HG03025 (cell line): ENCODE results near the gene IGF2.

ENCODE experiments used
- ATAC-seq: cut with Tn5 transposase; IDR thresholded peaks from one replicate; pipeline ENCODE4 v1.9.1; 2021; ENCODE audit warnings: mild to moderate bottlenecking, moderate library complexity; ENCODE audit not compliant: unreplicated experiment, low FRiP score

IGF2 gene

DNA sequence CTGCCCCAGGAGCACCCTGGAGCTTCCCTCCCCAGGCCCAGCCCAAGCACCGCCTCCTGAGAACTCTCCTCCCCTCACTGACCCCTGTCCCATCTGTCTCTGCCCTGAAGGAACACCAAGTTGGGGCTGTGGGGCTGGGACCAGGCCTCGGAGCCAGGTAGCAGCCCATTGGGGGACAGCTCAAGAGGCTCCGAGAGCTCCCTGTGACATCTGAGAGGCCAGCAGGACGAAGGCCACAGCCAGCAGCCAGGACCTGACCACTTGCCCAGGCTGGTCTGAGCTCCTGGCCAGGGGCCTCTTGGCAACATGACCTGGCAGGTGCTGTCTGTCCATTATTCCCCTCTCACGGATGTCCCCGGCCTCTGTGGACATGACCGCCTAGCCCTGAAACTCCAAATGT is 33.7 kb downstream of the IGF2 start:
- no peak for ATAC-seq

- no peak for ATAC-seq
Observed at GRCh38 chr11:2104524-2105440, 34.4 kb downstream of the IGF2 start.

- ATAC-seq, result no peak
Observed at GRCh38 chr11:2103668-2104523, 35.3 kb downstream of the IGF2 start.

- no peak for ATAC-seq
Observed at GRCh38 chr11:2102883-2103213, 36.3 kb downstream of the IGF2 start.

DNA sequence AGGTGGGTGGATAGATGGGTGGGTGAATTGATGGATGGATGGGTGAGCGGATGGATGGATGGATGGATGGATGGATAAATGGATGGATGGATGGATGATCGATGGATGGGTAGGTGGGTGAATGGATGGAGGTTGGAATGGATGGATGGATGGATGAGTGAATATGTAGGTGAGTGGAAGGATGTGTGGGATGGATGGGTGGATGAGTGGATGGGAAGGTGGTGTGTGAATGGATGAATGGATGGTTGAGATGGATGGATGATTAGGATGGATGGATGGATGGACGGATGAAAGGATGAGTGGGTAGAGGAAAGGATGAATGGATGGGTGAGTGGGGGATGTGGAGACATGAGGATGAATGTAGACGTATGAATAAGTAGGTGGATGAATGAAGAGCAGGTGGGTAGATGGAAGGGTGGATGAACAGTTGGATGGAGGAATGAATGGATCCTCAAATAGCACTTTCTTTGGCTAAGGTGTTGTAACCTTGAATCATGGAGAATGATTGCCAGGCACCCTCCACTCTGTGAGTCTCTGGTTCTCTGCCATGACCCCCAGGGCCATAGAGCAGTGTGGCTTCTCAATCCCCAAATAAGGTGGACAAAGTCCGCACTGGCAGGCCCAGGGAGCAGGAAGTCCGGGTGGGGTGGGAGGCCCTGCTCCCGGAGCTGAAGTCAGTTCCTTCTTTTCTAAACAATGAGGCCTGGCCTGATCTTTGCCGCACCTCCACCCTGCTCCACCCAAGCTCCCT is 36.9 kb downstream of the IGF2 start:
- no peak for ATAC-seq

DNA sequence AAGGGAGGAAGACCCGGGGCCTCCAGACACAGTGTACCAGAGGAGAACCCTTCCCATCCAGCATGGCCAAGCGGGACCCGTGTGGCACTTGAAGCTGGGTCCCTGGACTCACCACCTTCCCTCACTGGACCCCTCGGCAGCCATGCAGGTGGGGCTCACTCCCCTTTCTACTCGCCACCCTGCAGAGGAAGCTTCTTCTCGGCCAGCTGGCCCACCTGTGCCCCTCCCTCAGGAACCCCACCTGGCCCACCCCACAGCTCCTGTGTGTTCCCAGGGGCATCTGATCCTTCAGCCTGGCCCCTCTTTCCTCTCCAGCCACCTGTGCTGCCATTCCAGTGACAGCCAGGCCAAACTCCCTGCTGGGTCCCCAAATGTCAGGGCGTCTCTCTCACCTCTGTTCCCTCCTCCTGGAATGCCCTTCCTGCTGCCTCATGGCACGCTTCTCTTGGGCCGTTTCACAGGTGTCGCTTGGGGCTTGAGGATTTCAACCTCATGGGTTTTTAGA is 38.0 kb downstream of the IGF2 start:
- ATAC-seq, result no peak

- ATAC-seq, result no peak
Observed at GRCh38 chr11:2100361-2101170, 38.6 kb downstream of the IGF2 start.

DNA sequence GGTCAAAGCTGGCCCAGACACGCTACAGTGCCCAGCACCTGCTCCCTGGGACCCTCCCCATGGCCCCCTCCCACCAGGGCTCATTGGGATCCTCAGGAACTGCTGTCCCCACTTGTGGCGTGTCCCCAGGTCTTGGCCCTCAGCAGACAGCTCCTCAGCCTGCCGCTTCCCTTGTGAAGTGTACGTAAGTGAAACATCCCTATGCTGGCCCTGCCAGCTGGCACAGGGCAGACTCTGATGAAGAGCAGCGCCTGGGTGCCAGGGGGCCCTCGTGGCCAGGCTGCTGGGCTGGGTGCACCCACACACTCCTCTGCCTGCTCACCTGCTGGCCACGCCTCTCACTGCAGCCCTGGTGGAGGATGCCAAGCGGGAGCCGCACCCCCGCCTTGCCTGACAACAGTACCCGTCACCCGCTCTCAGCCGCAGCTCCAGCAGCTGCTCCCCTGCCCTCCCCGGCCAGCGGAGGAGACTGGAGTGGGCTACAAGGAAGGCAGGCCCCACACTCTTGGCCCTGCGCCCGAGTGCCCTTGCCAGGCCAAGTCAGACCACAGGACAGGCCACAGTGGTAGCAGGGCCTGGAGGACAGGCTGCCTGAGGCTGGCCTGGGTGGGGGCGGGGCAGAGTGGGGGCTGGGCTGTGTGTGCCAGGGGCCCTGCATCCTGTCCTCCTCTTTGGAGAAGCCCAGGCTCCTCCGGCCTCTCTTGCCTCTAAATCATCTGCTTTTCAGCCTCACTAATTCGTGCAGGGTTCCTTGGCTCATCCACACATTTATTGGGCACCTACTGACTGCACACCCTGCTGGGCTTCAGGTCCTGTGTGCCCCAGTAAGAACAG is 39.5 kb downstream of the IGF2 start:
- no peak for ATAC-seq

DNA sequence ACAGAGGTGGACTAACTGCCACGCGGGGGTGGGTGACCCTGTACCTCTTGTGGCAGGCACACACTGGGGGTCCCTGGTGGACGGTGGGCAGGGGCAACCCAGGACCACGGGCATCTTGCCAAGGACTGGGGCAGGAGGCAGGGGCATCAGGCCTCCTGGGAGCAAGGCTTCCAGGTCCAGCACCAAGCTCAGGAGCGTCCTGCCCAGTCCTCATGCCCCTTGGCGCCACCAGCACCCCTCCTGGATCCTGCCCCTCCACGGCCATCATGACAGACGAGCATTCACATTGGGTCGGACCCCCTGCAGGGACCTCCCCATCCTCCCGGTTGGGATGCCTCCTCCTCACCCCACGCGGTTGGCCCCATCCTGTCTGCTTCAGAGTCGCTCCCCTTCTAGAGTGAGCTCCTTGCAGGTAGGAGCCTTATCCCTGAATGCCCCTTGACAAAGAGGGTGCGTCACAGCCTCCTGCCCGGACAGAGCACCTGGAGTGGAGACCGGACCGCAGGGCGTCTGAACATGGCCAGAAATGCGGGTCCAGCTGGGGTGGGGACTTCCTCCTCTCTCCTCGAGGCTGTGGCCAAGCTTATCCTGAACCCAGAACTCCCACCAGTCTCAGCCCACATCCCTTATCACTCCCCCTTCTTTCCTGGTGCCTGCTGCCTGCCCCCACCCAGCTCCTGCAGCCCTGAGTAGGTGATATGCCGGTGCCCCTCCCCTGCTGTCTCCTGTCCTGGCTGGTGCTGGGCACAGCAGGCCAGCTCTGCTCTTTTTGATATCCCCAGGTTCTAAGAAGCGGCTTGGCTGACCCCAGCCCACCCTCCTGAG is 40.3 kb downstream of the IGF2 start:
- no peak for ATAC-seq

DNA sequence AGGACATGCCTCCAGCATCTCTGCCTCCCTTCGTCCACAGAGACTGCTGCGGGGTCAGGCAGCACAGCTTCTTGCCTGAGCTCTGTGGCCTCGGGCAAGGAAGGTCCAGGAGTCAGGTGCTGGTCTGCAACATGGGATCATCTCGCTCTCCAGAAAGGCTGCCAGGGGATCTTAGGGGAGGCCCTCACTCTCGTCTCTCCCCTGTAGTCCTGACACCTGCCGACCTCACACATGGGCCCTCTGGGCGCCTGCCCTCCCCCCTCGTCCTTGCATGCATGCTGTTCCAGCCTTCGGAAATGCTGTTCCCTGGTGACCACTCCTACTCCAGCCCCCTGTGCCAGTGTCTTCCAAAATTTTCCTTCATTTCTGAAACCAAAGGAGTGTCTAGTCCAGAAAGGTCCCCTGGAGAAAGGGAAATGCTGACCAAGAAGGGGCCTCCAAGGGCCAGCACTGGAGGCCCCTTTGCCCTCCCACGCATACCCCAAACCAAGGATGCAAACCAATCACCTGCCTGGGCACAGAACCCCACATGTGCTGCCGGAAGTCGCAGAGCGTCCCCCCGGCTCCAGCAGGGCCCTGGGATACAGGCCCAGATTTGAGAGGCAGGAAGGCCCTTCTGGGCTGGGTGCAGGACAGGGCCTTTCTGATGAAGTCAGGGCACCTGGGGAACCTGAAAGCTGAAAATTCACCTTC is 41.0 kb downstream of the IGF2 start:
- no peak for ATAC-seq

GRCh38 chr11:2097356-2097997 is 41.7 kb downstream of the IGF2 start:
- no peak for ATAC-seq

GRCh38 chr11:2096919-2097301 is 42.3 kb downstream of the IGF2 start:
- no peak for ATAC-seq

DNA sequence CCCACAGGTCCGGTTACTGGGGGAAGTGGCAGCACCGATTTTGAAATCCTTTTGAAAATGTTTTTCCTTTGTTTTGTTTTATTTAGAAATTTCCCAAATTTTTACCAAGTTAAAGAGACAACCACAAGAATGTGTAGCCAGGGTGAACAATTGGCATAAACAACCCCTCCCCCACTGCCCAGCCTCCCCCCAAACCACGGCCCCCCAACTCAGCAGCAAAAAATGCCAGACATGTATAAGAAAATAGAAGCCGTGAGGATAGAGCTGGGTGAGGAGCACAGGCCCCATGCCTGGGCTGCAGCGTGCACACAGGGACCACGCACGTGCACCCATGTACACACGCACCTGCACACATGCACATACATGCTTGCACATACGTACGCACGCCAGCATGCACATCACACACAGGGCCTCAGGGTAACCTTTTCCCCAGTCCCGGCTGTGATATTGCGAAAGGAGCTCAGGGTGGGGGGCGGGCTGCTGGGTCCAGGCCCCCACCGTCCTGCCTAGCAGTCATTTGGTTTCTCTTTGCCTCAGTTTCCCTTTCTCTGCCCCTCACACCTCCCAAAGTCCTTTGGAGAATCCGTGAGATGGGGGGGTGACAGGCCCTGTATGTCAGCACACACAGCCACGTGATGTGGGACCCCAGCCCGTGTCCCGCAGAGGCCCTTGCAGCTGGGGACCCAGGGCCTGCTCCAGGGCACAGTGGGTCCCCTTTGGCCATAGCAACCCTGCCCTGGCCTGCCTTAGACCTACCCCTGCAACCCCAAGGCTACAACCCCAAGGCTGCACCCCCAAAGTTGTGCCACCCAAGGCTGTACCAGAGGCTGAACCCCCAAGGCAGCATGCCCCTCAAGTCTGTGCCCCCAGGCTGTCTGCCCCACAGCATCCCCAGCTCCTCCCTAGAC is 42.9 kb downstream of the IGF2 start:
- ATAC-seq, result no peak

GRCh38 chr11:2095542-2095941 is 43.6 kb downstream of the IGF2 start:
- ATAC-seq, result no peak

- ATAC-seq, result no peak
Observed at GRCh38 chr11:2095198-2095520, 44.0 kb downstream of the IGF2 start.
